GM18858 (cell line): ENCODE results near the gene PMM2.

Experiments
- ATAC-seq: cut with Tn5 transposase; IDR thresholded peaks from one replicate; pipeline ENCODE4 v1.9.1; 2021; ENCODE audit not compliant: unreplicated experiment

PMM2 gene

DNA sequence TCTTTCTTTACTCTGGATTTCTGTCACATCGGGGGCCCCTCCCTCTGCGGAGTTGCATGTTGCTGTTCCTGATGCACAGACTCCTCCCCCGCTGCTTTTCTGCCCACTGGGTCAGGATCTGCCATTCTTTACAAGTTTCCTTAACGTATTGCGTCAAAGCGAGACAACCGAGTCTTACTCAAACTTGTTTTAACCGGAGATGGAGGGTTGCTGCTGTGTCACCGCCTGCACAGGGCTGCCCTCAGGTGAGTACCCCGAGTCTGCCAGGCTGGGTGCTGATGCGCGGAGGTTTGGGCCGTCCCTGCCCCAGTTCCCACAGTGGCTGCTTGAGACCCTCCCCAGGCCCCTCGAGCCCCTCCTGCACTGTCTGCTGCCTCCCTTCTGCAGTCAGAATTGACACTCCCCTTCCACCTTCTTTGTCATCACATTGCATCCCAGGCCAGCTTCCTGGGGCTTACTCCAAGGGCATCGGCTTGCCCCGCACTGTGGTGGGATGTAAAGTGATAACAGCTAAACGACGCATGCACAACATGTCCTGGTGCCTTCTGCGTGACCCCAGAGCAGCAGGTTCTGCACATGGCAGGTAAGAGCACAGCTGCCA, 51.9 kb downstream of the PMM2 start:
- ATAC-seq = no peak

DNA sequence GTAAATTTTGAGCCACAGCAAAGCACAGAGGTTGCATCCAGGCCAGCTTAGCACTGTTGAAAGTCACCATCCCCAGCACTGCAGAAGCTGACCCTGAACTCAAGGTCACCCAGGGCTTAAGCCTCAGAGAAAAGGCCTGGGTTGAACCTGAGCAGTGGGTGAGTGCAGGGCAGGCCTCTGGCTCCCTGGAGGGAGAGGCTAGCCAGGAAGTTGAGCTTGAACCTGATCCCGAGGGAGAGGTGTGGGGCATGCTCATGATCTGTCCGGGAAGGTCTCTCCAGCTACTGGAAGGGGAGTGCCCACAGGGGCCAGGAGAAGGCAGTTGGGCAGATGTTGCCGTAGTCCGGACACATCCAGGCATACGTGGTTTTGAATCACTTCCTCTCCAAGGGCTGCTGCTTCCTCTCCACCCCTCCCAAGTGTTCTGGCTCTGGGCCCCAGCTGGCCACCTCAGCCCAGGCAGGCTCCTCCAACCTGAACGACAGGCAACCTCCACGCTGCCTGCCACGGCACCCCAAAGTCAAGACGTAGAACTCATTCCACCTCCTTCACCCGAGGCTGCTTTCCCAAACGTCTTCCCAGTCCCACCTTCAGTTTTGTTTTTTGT, 52.7 kb downstream of the PMM2 start:
- no peak for ATAC-seq

DNA sequence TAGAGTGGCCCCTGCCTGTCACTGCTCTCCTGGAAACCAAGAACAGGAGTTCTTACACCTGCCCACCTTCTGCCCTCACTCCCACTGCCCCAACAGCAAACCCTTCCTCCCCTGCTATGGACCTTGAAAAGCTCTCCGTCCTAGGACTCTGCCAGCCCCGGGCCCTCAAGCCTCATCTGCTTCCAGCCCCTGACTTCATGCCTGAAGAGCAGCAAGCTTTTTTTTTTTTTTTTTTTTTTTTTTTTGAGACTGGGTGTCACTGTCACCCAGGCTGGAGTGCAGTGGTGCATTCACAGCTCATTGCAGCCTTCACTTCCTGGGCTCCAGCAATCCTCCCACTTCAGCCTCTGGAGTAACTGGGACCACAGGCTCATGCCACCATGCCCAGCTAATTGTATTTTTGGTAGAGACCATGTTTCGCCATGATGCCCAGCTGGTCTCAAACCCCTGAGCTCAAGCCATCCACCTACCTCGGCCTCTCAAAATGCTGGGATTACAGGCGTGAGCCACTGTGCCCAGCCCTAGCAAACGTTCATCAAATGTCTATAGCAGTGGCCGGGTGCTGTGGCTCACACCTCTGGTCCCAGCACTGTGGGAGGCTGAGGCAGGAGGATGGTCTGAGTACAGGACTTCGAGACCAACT, 54.2 kb downstream of the PMM2 start:
- no peak for ATAC-seq

DNA sequence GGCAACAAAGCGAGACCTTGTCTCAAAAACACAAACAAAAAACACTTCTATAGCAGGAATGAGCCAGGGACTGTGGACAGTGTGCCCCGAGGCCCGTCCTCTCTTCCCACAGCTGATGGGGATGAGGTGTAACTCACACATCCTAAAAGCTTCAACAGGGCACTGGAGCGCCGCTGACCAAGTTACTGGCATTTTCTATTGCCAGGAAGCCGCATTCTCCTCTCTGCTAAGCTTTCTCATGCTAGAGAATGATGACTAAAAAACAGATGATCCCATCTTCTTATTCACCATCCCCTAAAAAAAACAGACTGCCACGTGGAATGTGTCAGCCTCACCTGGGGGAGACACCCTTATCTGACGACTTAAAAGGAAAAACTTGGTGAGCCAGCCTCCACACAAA, 54.9 kb downstream of the PMM2 start:
- no peak for ATAC-seq

DNA sequence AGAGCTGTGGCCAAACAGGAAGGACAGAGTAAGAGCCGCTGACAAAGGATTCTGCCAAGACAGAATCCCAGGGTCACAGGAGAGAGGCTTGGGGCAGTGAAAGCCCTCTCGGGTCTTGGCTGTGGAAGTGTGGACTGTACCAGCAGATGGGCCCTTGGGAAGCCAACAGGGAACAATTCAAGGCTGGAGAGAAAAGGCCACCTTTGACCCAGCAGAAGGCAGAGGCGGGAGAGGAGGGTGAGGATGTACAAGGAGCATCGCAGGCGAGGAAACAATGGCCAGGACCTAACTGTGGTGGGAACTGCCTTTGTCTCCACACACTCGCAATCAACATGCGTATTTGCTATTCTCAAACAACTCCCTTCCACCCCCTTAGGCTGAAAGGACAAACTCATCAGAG, 55.5 kb downstream of the PMM2 start:
- ATAC-seq = no peak

DNA sequence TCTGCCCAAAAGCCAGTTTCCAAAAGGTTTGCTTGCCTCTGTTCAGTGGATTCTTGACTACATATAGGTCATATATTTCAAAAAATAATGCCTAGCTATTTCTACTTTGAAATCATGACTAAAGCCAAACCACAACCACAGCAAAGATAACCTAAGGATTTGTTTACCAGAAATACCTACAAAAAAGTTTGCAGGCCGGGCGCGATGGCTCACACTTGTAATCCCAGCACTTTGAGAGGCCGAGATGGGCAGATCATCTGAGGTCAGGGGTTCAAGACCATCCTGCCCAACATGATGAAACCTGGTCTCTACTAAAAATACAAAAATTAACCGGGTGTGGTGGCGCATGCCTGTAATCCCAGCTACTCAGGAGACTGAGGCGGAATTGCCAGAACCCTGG, 56.0 kb downstream of the PMM2 start:
- no peak for ATAC-seq

DNA sequence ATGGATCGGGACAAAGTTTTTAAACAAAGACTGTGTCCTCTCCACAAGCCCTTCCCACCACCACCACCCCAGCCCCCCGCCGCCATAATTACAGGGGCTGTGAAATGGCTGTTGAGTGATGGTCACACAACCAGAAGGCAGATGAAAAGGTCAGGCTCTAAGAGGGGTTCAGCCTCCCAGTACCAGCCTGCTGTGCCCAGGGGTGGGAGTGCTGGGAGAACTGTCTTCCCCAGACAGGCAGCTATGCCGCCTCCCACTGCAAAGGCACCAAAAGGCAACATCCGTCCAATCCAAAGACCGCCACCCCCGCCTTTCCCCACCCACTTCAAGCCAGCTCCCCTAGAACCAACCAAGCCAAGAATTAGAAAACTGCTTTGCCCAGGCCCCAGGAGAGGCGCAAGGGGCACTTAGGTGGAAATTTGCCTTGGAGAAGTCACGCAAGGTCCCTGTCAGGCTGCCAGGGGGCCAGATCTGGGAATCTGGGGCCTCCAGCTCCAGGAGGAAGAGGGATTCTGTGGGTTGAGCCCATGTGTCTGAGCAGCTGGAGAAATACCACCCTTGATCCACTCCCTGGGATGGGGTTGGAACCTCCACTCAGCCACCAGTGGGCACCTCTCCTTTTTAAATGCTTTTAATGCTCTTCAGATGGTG, 56.8 kb downstream of the PMM2 start:
- ATAC-seq = no peak

DNA sequence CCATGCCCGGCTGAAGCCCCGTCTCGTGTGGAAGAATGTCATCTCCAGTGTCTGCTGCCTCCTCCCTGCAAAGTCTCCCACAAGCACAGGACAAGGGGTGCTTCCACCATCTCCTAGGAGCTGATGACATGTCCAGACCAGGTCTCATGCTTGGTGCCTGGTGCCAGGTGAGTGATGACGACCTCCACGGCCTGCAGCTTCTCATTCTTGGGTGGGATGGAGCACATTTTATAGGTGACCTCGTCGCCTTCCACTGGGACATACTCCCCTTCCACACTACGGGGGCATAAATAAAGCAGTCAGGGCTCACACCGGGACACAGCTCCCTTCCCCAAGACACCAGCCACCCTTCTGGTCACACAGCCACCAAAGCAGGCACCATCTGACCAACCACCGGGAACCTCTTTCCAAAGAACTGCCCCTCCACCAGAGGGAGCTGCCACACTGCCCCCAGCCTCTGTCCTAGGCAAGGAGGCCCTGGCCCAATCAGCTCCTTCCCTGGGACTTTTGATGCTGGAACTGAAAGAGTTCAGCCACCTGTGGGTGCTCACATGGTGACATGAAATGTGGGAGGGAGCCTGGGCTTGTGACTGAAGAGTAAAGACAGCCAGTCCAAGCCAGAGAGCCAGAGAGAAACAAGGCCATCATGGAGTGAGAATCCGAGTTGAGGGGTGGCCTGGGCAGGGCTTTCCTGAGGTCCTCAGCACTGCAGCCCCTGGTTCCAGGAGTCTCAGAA, 57.6 kb downstream of the PMM2 start:
- ATAC-seq = no peak

DNA sequence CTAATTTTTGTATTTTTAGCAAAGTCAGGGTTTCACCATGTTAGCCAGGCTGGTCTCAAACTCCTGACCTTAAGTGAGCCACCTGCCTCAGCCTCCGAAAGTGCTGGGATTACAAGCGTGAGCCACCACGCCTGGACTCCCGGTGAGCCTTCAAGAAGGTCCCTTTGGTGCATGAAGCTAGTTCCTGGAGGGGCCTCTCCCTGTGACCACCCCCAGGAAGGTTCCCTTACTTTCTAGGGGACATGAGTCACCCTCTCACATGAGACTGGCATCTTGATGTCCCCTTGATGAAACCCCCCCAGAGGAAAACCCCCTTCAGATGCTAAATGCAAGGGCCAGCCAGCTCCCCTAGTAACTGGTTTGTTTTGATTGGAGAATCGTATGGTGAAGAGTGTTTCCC, 58.3 kb downstream of the PMM2 start:
- no peak for ATAC-seq

DNA sequence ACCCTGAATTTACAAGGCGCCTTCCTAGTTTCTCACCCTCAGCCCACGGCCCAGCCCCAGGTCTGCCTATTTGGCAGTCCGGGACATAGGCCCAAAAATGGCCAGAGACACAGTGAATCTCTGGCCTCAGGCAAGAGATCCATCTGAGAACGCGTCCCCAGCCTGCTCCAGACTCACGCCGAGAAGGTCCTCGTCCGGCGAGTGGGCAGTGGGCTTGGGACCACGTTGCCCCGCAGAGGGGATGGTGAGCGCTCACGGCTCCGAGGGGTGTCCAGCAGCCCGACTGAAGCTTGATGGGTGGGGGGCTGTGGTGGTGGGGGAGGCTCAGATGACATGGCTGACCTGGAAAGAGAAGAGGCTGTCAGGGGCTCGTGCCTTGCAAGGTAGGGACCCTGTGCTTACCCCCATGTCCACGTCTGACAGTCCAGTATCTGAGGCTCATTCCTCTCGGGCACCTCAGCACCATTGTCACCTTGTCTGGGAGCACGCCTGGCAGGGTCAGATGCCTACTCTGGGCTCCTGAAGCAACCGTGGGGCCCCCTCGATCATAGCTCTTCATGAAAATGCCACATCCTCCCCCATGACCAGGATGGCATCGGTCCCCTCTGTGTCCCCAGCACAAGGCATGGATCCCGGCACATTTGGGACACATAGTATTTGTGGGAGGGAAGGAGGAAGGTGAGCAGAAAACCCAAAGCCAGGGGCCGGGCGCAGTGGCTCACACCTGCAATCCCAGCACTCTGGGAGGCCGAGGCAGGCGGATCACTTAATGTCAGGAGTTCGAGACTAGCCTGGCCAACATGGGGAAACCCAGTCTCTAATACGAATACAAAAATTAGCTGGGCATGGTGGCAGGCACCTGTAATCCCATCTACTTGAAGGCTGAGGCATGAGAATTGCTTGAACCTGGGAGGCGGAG, 61.6 kb downstream of the PMM2 start:
- ATAC-seq = no peak

DNA sequence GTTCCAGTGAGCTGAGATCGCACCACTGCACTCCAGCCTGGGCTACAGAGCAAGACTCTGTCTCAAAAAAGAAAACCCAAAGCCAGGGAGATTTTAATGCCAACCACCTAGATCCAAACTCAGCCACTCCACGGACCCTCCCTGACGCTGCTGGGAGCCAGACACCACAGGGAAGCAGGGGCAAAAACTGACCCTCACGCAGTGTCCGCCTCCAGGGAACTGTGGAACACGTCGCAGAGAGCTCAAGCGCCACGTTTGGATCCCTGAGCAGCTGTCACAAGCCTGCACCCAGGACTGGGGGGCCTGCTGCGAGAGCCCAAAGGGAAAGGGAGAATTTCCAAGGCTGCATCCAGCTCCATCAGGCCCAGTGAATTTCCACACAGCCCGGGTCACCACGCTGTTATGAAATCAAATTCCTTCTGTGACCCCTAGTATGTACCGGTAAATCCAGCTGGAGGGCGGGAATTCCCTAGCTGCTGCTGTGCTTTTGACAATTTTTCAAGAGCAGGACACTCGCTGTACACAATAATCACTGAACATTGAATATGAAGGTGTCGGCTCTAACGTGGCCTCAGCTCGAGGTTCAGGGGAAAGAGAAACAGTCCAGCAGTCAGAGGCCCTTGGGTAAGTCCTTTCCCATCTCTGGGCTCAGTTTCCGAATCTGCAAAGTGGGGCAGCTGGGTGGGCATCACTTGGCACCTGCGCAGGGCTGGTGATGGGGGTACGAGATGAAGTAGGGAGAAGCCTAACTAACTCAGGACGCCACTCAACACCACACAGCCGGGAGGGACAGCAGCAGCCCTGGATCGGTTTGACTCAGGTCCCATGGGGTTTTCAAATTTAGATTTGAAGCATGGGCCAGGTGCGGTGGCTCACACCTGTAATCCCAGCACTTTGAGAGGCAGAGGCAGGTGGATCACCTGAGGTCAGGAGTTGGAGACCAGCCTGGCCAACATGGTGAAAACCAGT, 62.6 kb downstream of the PMM2 start:
- no peak for ATAC-seq

DNA sequence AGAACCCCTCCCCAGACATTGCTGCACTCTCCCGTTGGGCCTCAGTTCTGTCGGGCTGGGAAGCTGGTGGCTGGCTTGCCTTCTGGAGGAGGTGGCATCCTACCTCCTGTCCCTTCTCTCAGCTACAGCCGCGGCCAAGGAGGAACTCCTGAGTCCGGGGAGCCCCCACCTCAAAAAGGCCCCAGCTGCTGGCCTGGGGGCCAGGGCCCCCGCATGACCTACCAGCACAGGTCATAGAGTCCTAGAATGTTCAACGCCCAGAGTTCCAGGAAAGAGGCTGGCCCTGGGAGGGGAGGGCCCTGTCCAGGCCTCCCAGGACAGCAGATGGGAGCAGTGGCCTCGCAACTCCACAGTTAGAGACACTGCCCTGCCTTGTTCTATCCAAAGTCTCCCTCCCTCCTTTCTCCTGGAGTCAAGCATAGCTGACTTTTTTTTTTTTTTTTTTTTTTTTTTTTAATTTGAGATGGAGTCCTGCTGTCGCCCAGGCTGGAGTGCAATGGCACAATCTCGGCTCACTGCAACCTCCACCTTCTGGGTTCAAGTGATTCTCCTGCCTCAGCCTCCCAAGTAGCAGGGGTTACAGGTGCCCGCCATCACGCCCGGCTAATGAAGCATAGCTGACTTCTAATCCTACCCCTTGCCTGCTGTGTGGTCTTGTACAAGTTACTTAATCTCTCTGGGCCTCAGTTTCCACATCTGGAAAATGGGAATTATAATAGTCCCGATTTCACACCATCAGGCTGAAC, 64.1 kb downstream of the PMM2 start:
- no peak for ATAC-seq

DNA sequence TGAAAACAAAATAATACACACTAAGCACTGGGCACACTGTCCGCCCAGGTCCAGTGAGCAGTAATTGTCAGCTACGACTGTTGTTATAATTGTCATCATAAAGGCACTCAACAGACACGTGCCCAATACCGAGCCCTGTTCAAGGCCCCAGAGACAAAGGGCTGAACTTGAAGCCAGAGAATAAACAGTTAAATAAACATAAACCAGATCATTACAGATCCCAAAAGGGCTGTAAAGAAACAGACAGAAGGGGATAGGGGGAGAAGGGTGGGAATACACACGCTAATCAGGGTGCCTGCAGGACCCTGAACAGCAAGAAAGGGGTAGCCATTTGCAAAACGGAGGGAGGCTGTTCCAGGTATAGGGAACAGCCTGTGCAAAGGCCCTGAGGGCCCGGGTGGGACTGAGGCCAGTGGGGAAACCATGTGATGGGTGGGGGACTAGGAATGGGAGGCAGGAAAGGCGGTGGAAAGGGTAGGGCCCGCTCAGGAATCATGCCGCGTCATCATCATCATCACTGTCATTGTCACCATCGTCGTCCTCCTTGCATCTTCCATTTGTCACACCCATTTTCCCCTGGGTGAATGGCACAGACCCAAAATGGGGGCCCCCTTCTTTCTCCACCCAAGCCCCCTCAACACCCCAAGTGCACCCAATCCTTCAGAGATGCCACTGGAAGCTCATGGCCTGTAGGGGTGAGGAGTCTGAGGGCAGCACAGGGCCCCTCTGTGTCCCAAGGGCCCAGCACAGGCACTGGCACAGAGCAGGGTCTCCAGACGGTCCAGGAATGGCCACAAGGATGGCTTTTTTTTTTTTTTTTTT, 64.9 kb downstream of the PMM2 start:
- ATAC-seq = no peak

DNA sequence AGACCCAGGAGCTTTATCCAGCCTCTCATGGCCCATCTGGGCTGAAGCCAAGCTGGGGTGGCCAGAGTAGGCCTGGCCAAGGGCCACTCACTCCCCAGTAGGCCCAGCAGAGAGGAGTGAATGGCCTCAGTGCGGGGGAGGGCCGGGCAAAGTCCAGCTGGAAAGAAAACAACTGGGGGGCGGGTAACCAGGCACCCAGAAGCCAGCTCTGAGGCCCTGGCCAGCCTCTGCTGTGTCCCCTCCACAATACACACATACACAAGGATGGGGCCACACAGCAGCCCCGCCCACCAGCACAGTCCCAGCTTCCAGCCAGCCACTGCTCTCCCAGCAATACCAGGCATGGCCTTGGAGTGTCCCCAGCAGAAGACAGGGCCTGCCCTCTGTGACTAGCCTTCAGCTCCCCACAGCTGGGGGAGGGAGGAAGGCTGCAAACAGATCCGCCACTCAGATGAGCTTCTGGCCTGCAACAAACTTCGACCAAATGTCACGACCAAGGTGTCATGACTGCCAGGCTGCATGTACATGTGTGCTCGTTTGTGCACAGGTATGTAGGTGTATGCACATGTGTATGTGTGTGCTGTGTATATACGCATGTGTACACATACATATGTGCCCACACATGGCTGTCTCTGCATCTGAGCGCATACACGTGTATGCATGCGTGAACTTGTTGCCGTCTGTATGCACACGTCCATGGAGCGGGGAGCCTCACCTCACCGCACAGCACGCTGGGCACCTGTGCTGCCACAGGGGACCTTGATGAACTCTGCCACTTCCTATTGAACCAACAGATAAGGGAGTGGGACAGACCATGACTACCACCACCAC, 66.2 kb downstream of the PMM2 start:
- ATAC-seq = no peak

DNA sequence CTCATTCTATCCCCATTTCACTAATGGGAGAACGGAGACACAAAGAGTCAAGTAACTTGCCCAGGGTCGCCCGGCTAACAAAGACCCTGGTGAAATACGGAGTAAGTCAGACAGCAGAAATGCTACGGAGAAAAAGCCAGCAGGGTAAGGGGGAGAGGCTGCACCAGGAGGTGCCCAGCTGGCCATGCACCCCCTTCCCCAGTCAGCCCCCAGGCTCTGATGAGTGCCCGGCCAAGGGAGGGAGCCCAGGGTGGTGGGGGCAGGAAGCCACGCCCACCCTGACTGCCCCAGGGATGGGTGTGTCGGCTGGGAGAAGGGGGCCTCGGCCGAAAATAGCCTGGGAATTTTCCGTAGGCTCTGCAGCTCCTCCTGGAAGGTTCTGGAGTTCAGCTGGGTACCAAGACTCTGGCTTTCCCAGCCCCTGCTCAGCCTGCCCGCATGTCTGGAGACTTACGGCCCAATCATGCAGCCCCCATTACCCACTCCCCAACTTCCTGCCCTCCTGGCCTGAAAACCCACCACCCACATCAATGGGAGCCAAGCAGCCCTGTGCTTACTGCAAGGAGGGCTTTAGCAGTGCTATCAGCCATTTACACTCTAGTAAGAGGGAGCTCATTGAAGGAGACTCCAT, 67.0 kb downstream of the PMM2 start:
- ATAC-seq = no peak

DNA sequence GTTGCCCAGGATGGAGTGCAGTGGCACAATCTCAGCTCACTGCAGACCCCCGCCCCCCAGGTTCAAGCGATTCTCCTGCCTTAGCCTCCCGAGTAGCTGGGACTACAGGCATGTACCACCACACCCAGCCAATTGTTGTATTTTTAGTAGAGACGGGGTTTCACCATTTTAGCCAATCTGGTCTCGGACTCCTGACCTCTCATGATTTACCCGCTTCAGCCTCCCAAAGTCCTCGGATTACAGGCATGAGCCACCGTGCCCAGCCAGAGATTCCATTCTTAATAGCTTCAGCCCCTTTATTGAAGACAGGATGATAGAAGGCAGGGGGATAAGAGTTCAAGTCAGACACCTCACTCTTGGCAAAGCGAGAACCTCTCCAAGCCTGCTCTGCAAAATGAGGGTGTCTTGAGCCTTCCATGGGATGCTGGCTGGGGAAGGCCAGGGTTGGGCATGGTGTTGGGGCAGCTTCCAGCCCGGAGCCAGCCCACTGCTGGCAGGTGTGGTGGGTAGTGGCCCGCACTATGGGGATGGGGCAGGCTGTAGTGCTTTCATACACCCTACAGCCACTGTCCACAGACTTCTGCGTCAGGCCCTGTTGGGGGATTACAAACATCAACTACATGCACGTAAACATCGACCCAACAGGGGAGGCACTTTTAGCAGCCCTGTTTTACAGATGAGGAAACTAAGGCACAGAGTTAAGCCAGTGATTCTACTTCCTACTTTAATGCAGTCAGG, 67.7 kb downstream of the PMM2 start:
- no peak for ATAC-seq
